WTC11 (cell line): ENCODE measurements around the gene SCD.

Experiments
- NFE2L1 ChIP-seq: sonication (generic); formaldehyde crosslinking; IDR thresholded peaks from 2 replicates; pipeline ENCODE4 v1.8.1; 2023; ENCODE audit warnings: missing genetic modification reagents
- ZNF138 ChIP-seq: sonication (generic); formaldehyde crosslinking; conservative IDR thresholded peaks from 2 replicates; pipeline ENCODE4 v1.8.1; 2022; ENCODE audit warnings: mild to moderate bottlenecking, moderate library complexity, missing genetic modification reagents

GRCh38 chr10:100307684-100308083 lies 39.3 kb upstream of the SCD start:
- TF ChIP-seq NFE2L1 (CRISPR knock-in tag) = no peak
- TF ChIP-seq ZNF138 (CRISPR knock-in tag) = no peak
